ENCODE data around the gene SEC22C. TPM values are rescaled to one million over a fixed set of nuclear protein-coding genes. Genes with fewer than 3 reads are reported as not detected.
A peak's percentile ranks its signal among the peaks of the same experiment; 100 is the strongest.

SEC22C gene
- total RNA-seq, 1 donor from 2014 or later: 82.0 TPM

DNA sequence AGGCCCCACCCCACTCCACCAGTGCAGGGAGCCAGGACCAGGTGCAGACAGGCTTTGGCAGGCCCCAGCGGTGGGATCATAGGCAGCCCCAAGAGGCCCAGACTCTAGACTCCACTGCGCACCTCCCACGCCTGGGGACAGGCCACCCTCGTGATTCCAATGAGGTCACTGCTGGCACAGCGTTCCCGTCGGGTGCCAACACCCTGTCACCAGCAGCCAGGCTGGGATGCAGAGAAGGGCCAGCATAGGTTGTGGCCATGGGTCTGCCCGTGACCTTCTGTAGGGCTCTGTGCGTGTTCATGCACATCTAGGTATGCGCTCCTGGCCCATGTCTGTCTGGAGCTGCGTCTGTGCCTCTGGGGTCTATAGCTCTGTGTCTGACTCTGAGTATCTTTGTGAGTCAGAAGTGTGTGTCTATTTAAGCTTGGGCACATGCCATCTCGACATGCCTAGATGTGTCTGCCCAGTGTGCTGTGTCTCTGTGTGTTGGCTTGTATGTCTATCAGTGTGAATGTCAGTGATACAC lies 66.3 kb downstream of the SEC22C start:
- DNase-seq (ENCODE audit: low read depth in 2 of 2): no peak

DNA sequence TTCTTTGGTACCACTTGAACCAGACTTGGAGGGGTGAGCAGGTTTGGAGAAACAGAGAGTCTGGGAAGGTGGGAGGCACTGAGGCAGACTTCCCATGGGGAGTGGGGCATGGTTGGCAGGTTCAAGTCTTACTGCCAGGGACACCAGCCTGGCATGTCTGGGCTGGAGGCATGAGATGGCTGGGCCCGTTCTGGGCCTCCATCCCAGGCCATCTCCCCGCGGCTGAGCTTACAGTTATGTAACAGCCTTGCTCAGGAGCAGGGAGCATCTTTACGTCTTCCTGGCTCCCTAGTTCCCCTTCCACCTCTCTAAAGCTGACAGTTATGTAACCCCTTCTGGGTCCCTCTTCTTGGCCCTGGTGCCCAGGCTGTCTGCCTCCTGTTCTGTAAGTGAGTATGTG lies 66.9 kb downstream of the SEC22C start:
- DNase-seq (ENCODE audit: low read depth in 2 of 2): no peak

DNA sequence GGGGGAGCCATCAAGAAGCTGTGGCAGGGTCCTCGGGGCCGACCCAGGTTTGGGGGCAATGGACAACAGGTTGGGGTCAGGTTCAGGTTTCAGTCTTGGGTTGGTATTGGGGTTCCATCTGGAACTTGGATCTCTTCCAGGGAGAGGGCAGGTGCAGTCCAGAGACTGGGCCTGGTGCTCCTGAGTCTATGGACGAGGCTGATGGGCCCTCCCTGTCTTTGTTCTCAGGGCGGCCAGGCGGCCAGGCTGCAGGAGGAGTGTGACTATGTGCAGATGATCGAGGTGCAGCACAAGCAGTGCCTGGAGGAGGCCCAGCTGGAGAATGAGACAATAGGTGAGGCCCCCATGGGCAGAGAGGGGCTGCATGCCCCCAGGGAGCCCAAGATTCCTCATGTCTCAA lies 68.2 kb downstream of the SEC22C start:
- DNase-seq (ENCODE audit: low read depth in 2 of 2): no peak

DNA sequence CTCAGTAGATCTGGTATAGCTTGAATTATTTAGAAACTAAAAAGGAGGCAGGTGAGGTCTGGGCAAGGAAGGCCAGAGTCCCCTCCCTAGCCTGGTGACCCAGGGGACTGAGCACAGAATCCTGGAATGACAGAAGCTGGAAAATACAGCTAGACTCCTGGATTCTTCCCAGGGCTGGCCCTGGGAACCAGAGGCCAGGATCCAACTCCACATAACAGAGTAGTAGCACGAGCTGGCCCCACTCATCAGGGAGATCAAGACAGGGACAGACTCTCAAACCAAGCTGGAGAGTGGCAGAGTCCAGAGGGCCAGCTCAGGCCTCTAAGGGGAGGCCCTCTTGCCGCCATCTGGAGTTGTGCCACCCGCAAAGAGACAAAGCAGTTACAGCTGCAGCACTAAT lies 68.6 kb downstream of the SEC22C start:
- no peak for DNase-seq (ENCODE audit: low read depth in 2 of 2)

DNA sequence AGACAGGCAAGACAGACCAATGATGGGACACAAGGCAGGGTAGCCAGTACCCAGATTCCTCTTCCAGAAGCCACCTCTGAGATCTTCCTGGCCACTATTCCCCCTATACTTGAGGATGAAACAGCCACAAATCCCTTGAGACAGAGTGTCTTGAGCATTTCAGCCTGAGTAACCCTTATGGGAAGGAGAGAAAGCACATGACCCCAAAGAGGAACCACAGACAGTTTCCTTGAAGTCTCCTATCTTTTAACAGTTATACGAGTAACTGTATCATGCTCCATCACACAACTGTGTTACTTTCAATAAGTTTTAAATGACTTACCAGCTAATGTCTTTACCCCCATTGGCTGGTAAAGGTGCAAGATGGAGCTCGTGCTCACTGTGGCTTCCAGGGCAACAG lies 70.0 kb downstream of the SEC22C start:
- no peak for DNase-seq (ENCODE audit: low read depth in 2 of 2)

DNA sequence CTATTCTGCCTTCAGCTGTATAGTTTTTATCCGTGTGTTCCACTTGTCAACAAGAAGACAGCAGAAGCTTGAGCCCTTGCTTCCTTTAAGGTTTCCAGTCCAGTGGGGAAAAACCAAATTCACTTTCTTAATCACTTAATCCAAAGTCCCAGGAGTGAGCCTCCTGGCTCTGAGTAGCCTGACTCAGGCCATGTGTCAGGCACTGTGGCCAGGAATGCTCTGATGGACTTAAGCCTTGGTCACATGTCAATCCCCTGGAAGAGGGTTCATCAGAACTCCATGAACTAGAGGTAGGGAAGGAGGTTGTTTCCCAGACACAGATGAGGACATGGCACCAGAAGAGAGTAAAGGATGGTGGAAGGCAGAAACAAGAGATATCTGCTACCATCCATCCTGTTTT lies 70.6 kb downstream of the SEC22C start:
- DNase-seq (ENCODE audit: low read depth in 2 of 2): no peak

DNA sequence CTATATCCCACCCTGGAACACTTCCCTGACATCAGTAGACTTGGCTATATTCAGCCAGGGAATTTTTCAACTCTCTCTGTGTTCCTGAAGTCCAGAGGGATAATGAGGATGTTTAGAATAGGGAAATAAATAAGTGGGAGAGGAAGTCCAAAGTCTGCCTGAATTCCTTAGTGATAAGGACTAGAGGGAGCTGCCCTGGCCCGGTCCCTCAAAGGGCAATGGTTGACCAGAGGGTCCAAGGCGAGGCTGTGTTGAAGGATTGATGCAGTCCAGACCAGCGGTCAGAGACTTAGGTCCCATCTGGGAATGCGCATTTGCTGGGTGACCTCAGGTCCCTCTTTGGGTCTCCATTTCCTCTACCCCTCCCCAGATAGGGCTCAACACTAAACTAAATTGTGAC lies 71.4 kb downstream of the SEC22C start:
- DNase-seq (ENCODE audit: low read depth in 2 of 2): no peak

DNA sequence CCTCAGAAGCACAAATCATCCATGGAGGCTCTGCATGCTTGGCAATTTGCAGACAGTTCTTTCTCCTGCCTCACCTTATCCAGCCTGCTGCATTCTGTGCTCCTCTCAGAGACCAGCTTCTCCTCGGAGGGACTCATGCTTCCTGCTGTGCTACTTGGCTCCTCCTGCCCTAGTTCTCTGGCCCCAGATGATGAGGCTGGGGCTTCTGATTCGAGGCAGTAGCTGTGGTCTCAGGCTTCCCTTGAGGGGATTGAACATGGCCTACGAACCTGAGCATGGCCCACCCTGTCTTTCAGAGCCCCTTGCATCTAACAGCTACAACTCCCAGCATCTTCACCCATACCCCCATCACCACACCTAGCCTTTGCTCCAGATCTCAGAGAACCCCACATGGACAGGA lies 72.7 kb downstream of the SEC22C start:
- DNase-seq (ENCODE audit: low read depth in 2 of 2): no peak

DNA sequence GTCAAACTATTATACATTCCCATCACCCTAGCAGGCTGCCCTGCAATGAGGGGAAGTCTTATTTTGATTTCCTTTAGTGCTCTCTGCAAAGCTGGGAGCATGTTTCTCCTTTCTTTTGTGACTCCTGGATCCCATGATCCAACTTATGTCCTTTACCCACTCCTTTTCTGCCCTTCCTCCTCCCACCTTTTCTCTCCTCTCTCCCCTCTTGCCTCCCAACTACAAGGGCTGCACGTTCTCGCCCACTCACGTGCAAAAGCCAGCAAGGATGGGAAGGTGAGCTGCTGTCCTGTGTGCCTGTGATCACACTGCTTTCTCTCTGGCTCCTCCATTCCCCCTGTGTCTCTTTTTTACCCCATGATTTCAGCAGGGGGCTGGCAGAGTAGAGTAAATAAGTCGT lies 73.2 kb downstream of the SEC22C start:
- DNase-seq (ENCODE audit: low read depth in 2 of 2): no peak

DNA sequence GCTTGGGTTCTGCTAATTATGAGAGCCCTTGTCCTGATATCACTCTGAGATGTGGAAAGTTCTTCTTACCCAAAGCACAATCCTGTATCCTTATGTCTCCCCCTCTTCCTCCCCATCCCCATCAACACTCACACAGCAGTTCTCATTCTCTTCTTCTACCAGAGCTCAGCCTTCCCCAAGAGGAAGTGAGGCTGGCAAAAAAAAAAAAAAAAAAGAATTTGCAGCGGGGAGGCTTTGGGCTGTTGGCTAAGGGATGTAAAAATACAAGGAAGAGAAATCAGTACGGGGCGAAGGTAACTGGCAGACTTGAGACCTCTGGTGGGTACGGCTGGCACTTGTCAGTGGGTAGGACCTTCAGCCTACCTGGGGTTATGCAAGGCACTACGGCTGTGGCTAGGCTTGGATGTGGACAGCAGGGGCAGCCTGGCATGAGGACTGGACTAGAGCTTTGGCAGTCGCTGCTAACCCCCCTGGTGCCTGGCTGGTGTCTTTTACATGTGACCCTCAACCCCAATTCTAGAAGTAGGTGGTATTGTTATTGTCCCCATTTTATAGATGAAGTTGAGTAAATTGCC lies 73.9 kb downstream of the SEC22C start:
- DNase-seq (ENCODE audit: low read depth in 2 of 2): no peak

DNA sequence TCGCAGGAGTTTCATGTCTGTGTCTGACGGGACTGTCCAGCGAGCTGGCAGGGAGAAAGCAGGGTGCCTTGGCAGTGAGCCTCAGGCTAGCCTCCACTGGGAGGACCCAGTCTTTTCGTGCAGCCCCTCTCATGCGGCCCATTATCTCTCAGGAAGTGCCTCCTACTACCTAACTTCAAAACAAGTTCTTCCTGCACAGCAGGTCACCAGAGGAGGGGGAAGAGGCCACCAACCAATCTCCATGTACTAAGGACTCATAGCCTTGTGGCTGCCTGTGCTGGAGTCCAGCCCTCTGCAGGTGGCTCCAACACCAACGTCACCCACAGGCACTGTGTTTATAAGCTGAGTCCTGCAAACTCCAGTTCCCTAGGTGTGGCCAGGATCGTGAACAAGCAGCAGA lies 74.5 kb downstream of the SEC22C start:
- DNase-seq (ENCODE audit: low read depth in 2 of 2): no peak

DNA sequence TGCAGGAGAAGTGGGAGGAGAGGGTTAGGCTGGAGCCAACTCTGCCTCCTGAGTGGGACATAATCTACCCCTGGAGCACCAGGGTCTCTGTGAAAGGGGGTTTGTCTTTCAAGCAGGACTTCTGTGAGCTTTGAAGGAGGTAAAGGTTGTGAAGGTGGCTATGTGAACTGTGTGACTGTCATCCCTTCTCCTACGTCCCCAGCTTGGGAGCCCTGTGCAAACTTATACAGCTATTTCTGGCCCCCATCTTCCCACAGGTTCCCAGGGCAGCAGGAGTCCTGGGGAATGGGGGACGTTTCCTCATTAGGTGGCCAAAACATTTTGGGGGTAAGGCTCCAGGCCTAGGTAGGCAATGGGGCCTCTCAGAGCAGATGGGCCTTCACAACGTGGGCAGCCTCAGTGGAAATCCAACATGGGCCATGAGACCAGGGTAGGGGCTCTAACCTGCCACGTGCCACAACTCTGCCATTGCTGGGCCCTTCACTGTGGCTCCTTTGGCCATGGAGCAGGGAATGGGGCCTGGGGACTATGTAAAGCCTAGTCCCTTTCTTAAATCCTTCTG lies 75.8 kb downstream of the SEC22C start:
- DNase-seq (ENCODE audit: low read depth in 2 of 2): no peak

DNA sequence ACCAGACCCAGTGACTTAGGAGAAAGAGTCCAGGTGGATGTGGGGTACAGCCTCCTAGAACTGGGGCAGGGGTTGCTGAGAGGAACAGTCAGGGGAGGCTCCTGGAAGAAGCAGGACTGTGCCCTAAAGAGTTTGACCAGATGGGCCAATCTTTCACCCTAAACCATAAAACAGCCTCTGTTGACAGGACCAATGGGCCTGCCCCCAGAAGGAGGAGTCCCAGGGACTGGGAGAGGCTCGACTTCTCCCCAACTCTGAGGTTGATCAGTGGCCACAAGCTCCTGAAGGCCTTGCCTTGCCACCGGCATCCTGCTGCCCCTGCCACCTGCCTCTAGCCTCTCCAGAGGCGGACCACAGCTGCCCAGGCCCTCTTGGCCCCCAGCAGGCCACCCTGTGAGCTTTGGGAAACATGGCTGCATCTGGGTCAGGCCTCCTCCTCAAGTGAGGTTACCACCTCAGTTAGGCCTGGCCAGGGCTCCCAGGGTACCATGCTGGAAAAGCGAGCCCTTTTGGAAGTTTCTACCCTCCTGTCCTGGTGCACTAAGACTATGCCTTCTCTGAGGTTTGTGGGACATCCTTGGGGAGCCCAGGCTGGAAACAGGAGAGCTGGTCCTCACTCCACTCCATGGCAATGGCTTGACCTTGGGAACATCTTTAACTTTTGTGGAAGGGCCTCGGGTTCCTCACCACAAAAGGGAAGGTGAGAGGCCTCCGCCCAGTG lies 76.5 kb downstream of the SEC22C start:
- DNase-seq (ENCODE audit: low read depth in 2 of 2): no peak

DNA sequence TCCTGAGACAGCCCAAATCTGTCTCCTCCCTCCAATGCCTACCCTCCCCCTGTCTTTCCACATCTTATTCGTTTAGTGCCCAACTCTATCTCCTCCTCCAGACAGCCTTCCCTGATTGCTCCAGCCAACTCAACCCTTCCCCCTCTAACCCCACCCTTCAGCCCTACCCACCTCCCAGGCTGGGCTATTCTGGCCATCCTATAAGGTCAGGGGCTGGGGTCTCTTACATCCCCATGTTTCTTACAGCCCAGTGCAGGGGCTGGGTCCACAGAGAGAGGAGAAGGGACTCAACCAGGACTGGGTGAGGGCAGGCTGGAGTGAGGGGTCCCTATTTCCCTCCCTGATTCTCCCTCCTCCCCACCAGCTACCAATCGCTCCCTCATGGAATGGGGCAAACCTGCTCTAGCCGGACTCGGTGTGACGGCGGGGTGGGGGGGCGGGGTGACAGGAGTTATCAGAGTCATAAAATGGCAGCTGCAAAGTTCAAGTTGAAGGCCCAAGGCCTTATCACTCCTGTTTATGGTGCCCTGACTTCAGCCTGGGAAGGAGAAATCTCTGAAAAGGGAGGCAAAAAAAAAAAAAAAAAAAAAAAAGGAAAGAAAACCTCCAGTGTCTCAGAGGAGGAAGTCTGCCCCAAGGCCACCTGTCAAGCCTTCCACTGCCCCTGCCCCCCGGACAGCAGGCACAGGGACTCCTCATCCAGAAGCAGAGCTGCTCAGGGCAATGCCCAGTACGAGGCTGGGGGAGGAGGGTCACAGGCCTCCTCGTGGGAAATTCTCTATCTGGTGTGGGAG lies 77.2 kb downstream of the SEC22C start:
- no peak for DNase-seq (ENCODE audit: low read depth in 2 of 2)

DNA sequence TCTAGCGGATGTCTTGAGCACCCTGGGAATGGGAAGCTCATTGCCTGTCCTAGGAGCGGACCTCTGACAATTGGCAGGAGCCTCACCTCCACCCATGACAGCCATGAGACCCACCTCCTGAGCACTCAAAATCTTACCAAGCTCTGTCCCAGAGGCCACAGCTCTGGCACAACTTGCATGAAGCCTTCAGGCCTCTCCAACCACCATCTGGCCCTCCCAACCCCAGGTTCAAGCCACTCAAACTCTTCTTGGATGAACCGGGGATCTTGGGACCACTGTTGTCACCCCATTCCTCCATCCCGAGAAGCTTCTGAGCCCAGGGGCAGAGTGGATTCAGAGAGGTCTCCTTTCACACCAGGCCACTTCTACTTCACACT lies 77.8 kb downstream of the SEC22C start:
- DNase-seq (ENCODE audit: low read depth in 2 of 2): no peak

DNA sequence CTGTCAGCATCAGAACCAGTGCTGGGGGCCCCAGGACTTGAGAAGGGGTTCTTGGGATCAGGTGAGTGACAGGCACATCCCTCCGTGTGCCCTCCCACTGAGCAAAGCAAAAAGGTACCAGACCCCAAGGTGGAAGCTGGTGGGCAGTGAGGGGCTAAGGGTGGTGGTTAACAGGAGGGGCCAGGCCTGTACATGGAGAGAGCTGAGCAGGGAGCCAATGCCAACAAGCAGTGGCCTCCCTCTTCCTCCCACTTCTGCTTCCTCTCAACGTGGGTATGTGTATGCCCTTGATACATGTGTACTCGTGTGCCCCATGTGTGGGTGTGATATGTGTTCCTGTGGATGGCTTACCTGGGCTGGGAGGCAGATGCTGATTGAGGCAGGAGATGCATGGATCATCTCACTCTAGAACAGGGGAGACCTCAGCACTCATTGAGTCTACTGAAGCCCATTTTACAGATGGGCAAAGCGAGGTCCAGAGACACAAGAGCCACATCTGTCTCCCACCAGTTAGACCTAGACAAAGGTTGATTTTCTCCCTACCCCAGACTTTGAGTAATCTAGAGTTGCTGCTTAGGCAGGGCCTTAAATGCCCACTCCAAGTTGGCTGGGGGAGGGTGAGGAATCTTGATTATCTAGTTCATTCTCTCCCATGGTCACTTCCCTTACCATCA lies 78.4 kb downstream of the SEC22C start:
- DNase-seq (ENCODE audit: low read depth in 2 of 2): no peak

DNA sequence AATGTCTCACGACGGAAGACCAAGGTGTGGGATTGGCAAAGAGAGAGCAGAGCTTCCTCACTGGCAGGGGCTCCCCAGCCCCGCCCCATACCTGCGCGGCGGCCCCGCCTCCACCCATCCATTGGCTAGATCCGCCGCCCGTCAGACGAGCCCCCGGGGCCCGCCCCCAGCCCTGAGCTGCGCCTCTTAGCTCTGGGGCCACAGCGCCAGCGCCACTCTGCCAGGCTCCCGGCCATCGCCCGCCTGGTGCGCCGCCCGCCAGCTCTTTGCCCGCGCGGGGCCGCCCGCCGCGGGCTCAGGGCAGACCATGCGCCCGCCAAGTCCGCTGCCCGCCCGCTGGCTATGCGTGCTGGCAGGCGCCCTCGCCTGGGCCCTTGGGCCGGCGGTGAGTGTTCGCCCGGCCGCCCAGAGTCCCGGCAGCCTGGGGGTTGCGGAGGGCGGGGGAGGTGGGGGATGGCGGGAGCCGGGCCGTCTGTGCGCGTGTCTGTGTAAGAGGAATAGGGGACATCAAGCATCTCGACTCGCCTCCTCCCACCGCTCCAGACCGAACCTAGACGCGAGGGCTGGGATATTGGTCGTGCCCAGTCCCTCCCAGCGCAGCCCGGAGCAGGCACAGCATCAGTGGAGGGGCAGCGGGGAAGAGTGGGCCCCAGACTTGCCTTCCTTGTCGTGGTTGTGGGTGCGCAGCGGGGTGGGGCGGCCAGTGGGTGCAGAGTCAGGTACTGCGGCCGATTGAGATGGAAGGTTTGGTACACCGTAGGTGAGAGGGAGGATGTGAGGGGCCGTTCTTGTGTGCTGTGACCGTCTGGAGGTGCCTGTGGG lies 79.1 kb downstream of the SEC22C start, which contains the start of gene VIPR1:
Gene VIPR1, plus strand, starts transcription at position 215 of the 822 bp plus-strand sequence. Its CDS starts 93 bp downstream, at position 308.
- DNase-seq (ENCODE audit: low read depth in 2 of 2): peak in 1 of 2 donors; percentile 48

DNA sequence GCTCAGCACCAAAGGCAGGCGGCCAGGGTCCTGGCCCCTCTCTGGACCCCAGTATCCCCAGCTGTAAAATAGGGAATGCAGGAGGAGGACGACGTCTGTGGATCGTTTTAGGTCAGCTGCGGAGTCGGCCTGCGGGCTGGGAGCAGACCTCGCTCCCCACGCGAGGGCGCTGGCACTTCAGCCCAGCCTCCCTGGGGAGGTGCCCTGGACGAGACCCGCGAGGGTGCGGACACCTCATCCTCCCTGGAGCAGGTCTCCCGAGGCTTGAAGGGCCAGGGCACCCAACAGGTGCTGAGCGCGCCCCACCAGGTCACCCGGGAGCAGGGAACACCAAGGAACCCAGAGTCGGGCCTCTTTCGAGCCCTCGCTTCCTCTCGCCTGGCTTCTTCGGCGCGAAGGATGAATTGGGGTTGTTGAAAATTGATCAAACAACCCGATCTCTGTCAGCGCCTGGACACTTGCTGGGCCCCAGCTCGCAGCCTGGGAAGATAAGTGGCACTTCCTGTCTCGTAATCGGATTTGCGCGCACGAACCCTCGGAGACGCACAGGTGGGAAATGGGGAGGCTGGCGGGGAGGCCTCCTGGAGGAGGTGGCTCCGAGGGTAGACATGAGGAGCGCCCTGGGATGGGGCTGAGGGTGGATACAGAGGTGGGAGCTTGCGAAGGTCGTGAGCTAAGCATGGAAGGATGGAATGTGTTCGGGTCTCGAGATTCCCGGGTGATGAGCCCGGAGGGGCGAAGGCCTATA lies 79.9 kb downstream of the SEC22C start:
- peak in 1 of 2 donors; percentile 33 for DNase-seq (ENCODE audit: low read depth in 2 of 2)

DNA sequence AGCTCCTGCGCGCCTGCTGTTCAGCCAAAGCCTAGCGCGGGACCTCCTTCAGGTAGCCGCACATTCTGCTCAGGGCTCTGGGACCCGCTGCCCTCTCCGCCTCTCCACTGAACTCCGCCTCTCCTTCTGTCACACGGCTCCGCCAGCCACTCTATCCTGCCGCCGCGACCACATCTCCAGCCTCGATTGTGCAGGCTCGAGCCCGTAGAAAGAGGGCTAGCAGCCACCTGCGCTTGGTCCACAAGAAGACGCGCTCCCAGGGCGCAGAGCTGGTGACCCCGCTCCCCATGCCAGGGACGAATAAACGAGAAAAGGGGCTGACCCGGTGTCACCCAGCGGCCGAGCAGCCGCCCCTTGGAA lies 80.5 kb downstream of the SEC22C start:
- DNase-seq (ENCODE audit: low read depth in 2 of 2): no peak

DNA sequence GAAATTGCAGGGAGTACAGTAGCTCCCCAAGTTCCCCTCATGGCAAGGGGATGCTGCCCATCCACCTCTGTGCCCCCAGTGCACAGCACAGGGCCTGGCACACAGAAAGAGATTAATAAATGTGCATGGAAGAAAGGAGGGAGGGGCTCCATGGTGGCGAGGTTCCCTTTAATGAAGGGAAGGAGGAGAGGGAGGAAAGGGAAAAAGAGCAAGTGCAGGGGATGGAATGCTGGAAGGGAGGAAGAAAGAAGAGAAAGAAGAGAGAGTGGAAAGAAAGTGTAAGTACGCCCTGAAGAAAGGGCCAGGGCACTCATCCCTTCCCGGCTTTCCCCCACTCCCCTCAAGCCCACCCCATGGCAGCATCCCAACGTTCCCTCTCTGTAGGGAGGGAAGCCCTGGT lies 80.9 kb downstream of the SEC22C start:
- DNase-seq (ENCODE audit: low read depth in 2 of 2): no peak
